ENCODE results near the gene ARL17A.
"Not testable (repeated sequence)": the region's sequence is repeated elsewhere in the genome, so short reads cannot be mapped to it uniquely, and the experiment has no call there.

The ARL17A gene

GRCh38 chr17:46579083-46580075 is at the start of gene ARL17A:
Gene ARL17A, minus strand, starts transcription at chr17:46579691. Its CDS starts 3,369 bp downstream, at chr17:46576322.
- DNase-seq: peak; percentile 82

- DNase-seq: not testable (repeated sequence)
Measured at GRCh38 chr17:46628753-46629436, 49.4 kb upstream of the ARL17A start.

GRCh38 chr17:46627452-46627851 is 48.0 kb upstream of the ARL17A start:
- not testable (repeated sequence) for DNase-seq

GRCh38 chr17:46624726-46625125 is 45.2 kb upstream of the ARL17A start:
- not testable (repeated sequence) for DNase-seq

- not testable (repeated sequence) for DNase-seq
Measured at GRCh38 chr17:46623790-46624189, 44.3 kb upstream of the ARL17A start.

- DNase-seq: not testable (repeated sequence)
Measured at GRCh38 chr17:46618975-46619374, 39.5 kb upstream of the ARL17A start.

GRCh38 chr17:46617121-46617520 is 37.6 kb upstream of the ARL17A start:
- not testable (repeated sequence) for DNase-seq

- DNase-seq: not testable (repeated sequence)
Measured at GRCh38 chr17:46613876-46614275, 34.4 kb upstream of the ARL17A start.

GRCh38 chr17:46611304-46611703 is 31.8 kb upstream of the ARL17A start:
- DNase-seq: not testable (repeated sequence)

GRCh38 chr17:46603125-46603524 is 23.6 kb upstream of the ARL17A start:
- not testable (repeated sequence) for DNase-seq

GRCh38 chr17:46600767-46601166 is 21.3 kb upstream of the ARL17A start:
- DNase-seq: not testable (repeated sequence)

- not testable (repeated sequence) for DNase-seq
Measured at GRCh38 chr17:46598344-46598931, 18.9 kb upstream of the ARL17A start.

- DNase-seq: not testable (repeated sequence)
Measured at GRCh38 chr17:46591332-46591731, 11.8 kb upstream of the ARL17A start.

GRCh38 chr17:46590157-46591146 is 11.0 kb upstream of the ARL17A start, which contains the start of gene NSF:
Gene NSF, plus strand, starts transcription at chr17:46590669. Its CDS starts 107 bp downstream, at chr17:46590776.
- not testable (repeated sequence) for DNase-seq

- DNase-seq: not testable (repeated sequence)
Measured at GRCh38 chr17:46585444-46585843, 6.0 kb upstream of the ARL17A start.

GRCh38 chr17:46580082-46580481 is 591 bp upstream of the ARL17A start:
- not testable (repeated sequence) for DNase-seq

GRCh38 chr17:46571796-46572195 is 7.7 kb downstream of the ARL17A start:
- DNase-seq: not testable (repeated sequence)

- DNase-seq: not testable (repeated sequence)
Measured at GRCh38 chr17:46566980-46567379, 12.5 kb downstream of the ARL17A start.

GRCh38 chr17:46566284-46566683 is 13.2 kb downstream of the ARL17A start:
- not testable (repeated sequence) for DNase-seq

GRCh38 chr17:46560048-46560447 is 19.4 kb downstream of the ARL17A start:
- not testable (repeated sequence) for DNase-seq

GRCh38 chr17:46559155-46559554 is 20.3 kb downstream of the ARL17A start:
- DNase-seq: not testable (repeated sequence)

GRCh38 chr17:46548607-46549006 is 30.9 kb downstream of the ARL17A start:
- DNase-seq: not testable (repeated sequence)
